Measurements from ENCODE around the gene HFE.
A peak's percentile ranks its signal among the peaks of the same experiment; 100 is the strongest.
"Not testable (repeated sequence)": the region's sequence is repeated elsewhere in the genome, so short reads cannot be mapped to it uniquely, and the experiment has no call there.

HFE gene

GRCh38 chr6:26064619-26065257 is 22.5 kb upstream of the HFE start:
- DNase-seq: peak; percentile 70

- DNase-seq: peak; percentile 88
Observed at GRCh38 chr6:26065952-26066380, 21.3 kb upstream of the HFE start.

GRCh38 chr6:26067367-26067766 is 19.9 kb upstream of the HFE start:
- DNase-seq: no peak

DNA sequence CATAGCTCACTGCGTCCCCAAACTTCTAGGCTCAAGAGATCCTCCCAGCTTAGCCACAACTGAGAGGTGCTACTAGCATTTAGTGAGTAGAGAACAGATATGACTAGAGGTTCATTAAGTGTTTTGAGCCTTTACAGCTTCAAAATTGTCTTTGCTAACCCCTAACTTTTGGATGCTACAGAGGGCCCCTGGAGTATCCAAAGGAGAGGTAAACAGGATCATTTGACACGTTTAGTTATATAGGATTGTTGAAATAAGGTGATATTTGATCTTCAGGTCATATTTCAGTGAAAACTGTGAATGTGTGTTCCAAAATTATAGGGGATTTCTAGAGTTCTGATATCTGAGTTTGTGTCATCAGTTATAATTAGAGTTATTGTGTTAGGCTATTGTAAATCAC is 19.2 kb upstream of the HFE start:
- no peak for DNase-seq

- DNase-seq: no peak
Observed at GRCh38 chr6:26071135-26071534, 16.1 kb upstream of the HFE start.

DNA sequence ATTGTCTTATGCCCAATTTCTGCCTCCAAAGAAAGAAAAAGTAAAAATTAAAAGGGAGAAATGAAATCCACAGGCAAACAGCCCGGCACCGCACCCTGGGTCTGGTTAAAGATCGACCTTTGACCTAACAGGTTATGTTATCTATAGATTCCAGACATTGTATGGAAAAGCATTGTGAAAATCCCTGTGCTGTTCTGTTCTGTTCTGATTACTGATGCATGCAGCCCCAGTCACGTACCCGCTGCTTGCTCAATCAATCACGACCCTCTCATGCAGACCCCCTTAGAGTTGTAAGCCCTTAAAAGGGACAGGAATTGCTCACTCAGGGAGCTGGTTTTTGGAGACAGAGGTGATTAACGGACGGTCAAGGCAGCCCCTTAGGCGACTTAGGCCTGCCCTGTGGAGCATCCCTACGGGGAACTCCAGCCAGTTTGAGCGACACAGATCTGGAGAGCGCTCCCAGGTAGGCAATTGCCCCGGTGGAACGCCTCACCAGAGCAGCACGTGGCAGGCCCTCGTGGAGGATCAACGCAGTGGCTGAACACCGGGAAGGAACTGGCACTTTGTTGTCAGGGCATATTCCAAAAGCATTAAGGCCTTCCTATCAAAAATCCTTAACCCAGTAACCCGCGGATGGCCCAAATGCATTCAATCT is 12.0 kb upstream of the HFE start:
- DNase-seq: no peak

DNA sequence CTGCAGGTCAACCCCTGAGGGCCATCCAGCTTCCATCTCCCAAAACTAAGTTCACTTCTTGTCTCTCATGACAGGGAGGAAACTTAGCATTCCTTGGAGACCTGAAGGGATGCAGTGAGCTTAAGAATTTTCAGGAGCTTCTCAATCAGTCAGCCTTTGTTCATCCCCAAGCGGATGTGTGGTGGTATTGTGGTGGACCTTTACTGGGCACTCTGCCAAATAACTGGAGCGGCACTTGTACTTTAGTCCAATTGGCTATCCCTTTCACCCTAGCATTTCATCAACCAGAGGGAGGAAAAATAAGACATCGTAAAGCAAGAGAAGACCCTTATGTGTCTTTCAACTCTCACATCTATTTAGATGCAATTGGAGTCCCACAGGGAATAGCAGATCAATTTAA is 9.2 kb upstream of the HFE start:
- not testable (repeated sequence) for DNase-seq

DNA sequence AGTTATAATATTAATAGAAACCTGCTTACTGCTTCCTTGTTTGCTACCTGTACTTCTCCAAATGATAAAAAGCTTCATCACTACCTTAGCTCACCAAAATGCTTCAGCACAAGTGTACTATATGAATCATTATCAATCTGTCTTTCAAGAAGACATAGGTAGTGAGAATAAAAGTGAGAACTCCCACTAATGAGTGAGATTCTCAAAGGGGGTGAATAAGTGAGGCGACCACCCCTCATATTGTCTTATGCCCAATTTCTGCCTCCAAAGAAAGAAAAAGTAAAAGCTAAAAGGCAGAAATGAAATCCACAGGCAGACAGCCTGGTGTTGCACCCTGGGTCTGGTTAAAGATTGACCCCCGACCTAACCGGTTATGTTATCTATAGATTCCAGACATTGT is 6.1 kb upstream of the HFE start:
- DNase-seq: not testable (repeated sequence)

DNA sequence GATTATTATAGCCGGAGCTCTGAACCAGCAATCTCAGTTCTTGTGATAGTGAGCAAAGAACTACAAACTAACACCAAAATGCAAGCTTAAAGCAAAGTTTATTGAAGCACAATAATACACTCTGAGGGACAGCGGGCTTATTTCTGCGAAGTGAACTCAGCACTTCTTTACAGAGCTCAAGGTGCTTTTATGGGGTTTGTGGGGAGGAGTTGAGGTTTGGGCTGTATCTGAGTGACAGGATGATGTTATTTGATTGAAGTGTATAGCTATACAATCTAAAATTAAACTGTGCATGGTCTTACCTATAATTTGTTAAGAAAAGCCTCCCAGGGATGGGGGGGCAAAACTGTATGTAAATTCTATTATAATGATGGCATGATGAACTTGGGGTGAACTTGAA is 1.0 kb upstream of the HFE start:
- DNase-seq: no peak

DNA sequence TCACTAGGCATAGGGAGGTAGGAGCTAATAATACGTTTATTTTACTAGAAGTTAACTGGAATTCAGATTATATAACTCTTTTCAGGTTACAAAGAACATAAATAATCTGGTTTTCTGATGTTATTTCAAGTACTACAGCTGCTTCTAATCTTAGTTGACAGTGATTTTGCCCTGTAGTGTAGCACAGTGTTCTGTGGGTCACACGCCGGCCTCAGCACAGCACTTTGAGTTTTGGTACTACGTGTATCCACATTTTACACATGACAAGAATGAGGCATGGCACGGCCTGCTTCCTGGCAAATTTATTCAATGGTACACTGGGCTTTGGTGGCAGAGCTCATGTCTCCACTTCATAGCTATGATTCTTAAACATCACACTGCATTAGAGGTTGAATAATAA is 1.1 kb downstream of the HFE start:
- no peak for DNase-seq

- DNase-seq: no peak
Observed at GRCh38 chr6:26089272-26089671, 2.0 kb downstream of the HFE start.

- peak; percentile 61 for DNase-seq
Observed at GRCh38 chr6:26092443-26092842, 5.2 kb downstream of the HFE start.

GRCh38 chr6:26094036-26094435 is 6.8 kb downstream of the HFE start:
- DNase-seq: no peak

DNA sequence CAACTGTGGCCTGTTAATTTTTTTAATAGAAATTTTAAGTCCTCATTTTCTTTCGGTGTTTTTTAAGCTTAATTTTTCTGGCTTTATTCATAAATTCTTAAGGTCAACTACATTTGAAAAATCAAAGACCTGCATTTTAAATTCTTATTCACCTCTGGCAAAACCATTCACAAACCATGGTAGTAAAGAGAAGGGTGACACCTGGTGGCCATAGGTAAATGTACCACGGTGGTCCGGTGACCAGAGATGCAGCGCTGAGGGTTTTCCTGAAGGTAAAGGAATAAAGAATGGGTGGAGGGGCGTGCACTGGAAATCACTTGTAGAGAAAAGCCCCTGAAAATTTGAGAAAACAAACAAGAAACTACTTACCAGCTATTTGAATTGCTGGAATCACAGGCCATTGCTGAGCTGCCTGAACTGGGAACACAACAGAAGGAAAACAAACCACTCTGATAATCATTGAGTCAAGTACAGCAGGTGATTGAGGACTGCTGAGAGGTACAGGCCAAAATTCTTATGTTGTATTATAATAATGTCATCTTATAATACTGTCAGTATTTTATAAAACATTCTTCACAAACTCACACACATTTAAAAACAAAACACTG is 10.1 kb downstream of the HFE start:
- peak; percentile 78 for DNase-seq

DNA sequence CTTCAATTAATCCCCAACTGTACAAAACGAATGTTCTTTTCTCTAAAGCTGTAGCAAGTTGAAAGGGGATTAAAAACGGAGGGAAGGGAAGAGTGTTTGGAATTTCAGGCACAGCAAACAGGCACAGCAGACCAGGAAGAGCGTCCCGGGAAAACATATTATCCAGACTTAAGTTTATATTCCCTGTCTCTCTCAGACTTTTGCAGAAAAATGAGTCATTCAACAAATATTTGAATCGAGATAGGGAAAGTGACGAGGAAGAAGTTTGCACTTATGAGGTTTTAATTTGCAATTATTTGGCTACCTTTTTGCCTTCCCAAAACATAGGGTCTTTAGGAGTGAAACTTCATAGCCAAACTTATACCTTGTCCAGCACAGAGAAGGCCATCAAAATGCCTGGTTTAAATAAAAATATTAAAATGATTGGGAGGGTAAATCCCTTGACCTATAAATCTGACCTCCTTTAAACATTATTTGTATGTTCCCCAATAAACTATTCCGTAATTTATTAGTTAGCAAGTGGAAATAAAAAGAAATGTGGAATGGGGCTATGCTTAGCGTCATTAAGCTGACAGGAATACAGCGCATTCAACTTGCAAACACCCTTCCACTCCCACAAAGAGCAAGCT is 16.0 kb downstream of the HFE start:
- DNase-seq: no peak

GRCh38 chr6:26103770-26104456 is 16.7 kb downstream of the HFE start:
- DNase-seq: peak; percentile 91

DNA sequence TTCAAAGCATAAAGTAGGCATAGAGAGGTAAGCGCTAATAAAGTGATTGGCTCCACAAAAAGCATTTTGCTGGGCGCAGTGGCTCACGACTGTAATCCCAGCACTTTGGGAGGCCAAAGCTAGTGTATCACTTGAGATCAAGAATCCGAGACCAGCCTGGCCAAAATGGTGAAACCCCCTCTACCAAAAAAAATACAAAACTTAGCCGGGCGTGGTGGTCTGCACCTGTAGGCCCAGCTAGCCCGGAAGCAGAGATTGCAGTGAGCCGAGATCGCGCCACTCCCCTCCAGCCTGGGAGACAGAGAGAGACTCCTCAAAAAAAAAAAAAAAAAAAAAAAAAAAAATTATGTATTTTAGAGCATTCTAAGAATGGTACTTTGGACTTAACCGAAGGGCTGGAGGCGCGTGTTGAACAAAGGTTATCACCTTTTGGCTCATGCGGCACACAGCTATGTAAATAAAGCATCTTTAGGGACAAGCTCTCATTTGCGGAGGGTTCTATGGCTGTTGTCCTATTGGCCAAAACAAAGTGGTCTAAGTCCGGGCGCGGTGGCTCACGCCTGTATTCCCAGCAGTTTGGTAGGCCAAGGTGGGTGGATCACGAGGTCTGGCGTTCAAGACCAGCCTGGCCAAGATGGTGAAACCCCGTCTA is 17.4 kb downstream of the HFE start:
- no peak for DNase-seq

DNA sequence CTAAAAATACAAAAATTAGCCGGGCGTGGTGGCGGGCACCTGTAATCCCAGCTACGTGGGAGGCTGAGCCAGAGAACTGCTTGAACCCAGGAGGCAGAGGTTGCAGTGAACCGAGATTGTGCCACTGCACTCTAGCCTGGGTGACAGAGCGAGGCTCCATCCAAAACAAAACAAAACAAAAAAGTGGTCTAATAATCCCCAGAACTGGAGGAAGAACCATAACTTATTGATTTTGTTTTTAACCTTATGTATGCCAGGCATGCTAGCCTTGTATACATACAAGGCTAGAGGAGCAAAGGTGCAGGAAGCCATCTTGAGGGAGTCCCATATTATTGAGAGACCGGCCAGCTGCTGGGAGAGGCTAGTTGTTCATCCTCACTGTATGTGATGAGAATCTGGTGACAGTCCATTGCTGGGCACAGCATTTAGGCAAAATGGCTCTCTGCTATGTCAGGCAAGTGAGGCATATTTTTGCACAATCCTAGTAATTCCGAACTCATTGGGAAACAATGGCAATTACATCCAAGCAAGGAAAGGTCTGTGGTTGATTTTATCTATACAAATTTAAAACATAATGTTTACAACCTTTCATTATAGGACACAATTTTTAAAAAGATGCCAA is 18.0 kb downstream of the HFE start:
- DNase-seq: no peak

DNA sequence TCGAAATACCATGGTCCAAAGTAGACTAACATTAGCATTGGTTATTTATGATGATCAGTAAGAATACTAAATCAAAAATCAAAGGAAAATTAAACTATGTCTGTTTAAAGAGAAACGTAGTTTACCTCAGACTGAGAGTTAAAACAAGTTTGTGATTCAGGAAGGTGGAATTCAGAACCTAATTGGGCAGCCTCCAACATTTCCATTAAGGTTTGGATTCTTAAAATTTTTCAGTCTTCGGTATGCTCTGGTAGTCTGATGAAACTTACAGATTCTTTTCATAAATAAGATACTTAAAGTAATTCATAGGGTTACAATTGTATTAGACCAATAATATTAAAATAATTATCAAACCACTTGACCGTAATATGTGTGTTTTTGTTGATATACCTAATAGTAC is 18.6 kb downstream of the HFE start:
- DNase-seq: no peak

DNA sequence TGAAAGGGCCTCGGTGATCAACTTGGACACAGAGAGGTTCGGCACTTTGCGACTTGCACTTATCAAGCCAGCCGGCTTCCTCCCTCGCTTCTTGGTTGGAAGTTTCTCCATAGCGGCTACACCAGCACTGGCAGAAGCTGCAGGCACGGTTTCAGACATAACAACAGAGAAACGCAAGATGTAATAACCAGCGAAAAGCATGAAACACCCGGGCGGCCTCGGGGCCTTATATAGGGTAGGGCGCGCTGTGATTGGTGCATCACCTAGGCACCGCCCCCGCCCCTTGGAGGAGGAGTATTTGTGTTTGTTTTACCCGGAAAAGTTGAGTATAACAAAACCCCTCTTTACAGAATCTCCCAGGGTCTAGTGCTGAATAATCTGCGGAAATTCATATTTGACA is 20.7 kb downstream of the HFE start:
- DNase-seq: no peak

DNA sequence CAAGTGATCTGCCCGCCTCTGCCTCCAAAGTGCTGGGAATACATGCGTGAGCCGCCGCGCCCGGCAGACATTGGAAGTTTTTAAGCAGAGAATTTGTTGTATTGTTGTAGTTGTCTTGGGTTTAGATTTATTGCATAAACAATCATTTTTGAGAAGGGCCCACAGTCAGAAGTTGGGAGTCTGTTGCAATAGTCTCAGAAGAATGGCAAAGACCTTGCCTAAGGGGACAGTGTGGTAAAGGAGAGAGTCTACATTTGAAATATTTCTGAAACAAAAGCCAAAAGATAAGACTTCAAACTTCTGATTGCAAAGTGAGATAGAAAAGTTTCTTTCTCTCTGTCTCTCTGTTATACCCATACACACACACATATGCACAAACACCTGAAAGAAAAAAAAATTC is 22.5 kb downstream of the HFE start:
- no peak for DNase-seq

DNA sequence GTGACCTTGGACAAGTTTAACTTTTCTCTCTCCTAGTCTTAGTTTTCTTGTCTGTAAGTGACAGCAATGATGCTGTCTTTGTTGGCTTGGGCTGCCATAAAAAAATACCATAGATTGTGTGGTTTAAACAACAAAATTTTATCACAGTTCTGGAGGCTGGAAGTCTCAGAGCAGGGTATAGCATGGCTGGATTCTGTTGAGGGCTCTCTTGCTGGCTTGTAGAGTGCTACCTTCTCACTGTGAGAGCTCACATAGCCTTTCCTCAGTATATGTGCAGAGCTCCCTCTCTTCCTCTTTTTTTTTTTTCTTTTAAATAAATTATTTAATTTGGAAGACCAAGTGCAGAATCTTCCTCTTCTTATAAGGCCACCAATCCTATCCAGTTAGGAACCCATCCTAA is 26.3 kb downstream of the HFE start:
- DNase-seq: no peak

- DNase-seq: no peak
Observed at GRCh38 chr6:26115226-26115625, 28.0 kb downstream of the HFE start.

All from suppressor macrophage treated with lipopolysaccharide for 4 hours (primary cell).